Measurements from ENCODE around the gene TMEM119.

TMEM119 gene

GRCh38 chr12:108641446-108642268 lies 43.8 kb upstream of the TMEM119 start:
- Histone ChIP-seq H3K27me3 (replicated peaks; ENCODE audit: control insufficient read depth, insufficient read depth, low read length, poor library complexity, severe bottlenecking) (no peaks in the 10 kb centered on the region), H3K27ac (ENCODE audit: insufficient read depth, low read length, poor library complexity, severe bottlenecking) (no peak overlapping the region), H3K4me3 (ENCODE audit: insufficient read depth, low read depth, low read length, poor library complexity, severe bottlenecking) (no peak overlapping the region), H3K36me3 (ENCODE audit: control insufficient read depth, insufficient read depth, low read length) (no peaks in the 10 kb centered on the region), H3K4me1 (ENCODE audit: control insufficient read depth, insufficient read depth, low read length, poor library complexity, severe bottlenecking) (peaks cover 12% of the 10 kb centered on the region), H3K9me3 (ENCODE audit: control insufficient read depth, low read length) (no peaks in the 10 kb centered on the region)
- DNase-seq = no peak

- no peak for DNase-seq
- Histone ChIP-seq H3K4me1 (ENCODE audit: control insufficient read depth, insufficient read depth, low read length, poor library complexity, severe bottlenecking) (peaks cover 11% of the 10 kb centered on the region), H3K4me3 (ENCODE audit: insufficient read depth, low read depth, low read length, poor library complexity, severe bottlenecking) (no peak overlapping the region), H3K27me3 (replicated peaks; ENCODE audit: control insufficient read depth, insufficient read depth, low read length, poor library complexity, severe bottlenecking) (no peaks in the 10 kb centered on the region), H3K27ac (ENCODE audit: insufficient read depth, low read length, poor library complexity, severe bottlenecking) (no peak overlapping the region), H3K9me3 (ENCODE audit: control insufficient read depth, low read length) (no peaks in the 10 kb centered on the region), H3K36me3 (ENCODE audit: control insufficient read depth, insufficient read depth, low read length) (no peaks in the 10 kb centered on the region)
Observed at GRCh38 chr12:108640802-108641445, 43.0 kb upstream of the TMEM119 start.

GRCh38 chr12:108638997-108639822 lies 41.3 kb upstream of the TMEM119 start:
- no peaks in the 10 kb centered on the region for H3K27me3 ChIP-seq (replicated peaks; ENCODE audit: control insufficient read depth, insufficient read depth, low read length, poor library complexity, severe bottlenecking)
- H3K4me3 ChIP-seq (ENCODE audit: insufficient read depth, low read depth, low read length, poor library complexity, severe bottlenecking) = no peak overlapping the region
- no peak for DNase-seq
- H3K9me3 ChIP-seq (ENCODE audit: control insufficient read depth, low read length) = no peaks in the 10 kb centered on the region
- peaks cover 21% of the 10 kb centered on the region for H3K4me1 ChIP-seq (ENCODE audit: control insufficient read depth, insufficient read depth, low read length, poor library complexity, severe bottlenecking)
- no peak overlapping the region for H3K27ac ChIP-seq (ENCODE audit: insufficient read depth, low read length, poor library complexity, severe bottlenecking)
- H3K36me3 ChIP-seq (ENCODE audit: control insufficient read depth, insufficient read depth, low read length) = no peaks in the 10 kb centered on the region

- H3K27me3 ChIP-seq (replicated peaks; ENCODE audit: control insufficient read depth, insufficient read depth, low read length, poor library complexity, severe bottlenecking) = no peaks in the 10 kb centered on the region
- DNase-seq = no peak
- no peaks in the 10 kb centered on the region for H3K36me3 ChIP-seq (ENCODE audit: control insufficient read depth, insufficient read depth, low read length)
- no peak overlapping the region for H3K4me3 ChIP-seq (ENCODE audit: insufficient read depth, low read depth, low read length, poor library complexity, severe bottlenecking)
- H3K9me3 ChIP-seq (ENCODE audit: control insufficient read depth, low read length) = no peaks in the 10 kb centered on the region
- peaks cover 29% of the 10 kb centered on the region for H3K4me1 ChIP-seq (ENCODE audit: control insufficient read depth, insufficient read depth, low read length, poor library complexity, severe bottlenecking)
- no peak overlapping the region for H3K27ac ChIP-seq (ENCODE audit: insufficient read depth, low read length, poor library complexity, severe bottlenecking)
Observed at GRCh38 chr12:108638141-108638827, 40.4 kb upstream of the TMEM119 start.

GRCh38 chr12:108637222-108637971 lies 39.5 kb upstream of the TMEM119 start:
- DNase-seq = no peak

GRCh38 chr12:108635997-108636808 lies 38.3 kb upstream of the TMEM119 start:
- H3K27ac ChIP-seq (ENCODE audit: insufficient read depth, low read length, poor library complexity, severe bottlenecking) = peak overlapping the region; percentile 95
- no peaks in the 10 kb centered on the region for H3K27me3 ChIP-seq (replicated peaks; ENCODE audit: control insufficient read depth, insufficient read depth, low read length, poor library complexity, severe bottlenecking)
- no peaks in the 10 kb centered on the region for H3K36me3 ChIP-seq (ENCODE audit: control insufficient read depth, insufficient read depth, low read length)
- H3K4me3 ChIP-seq (ENCODE audit: insufficient read depth, low read depth, low read length, poor library complexity, severe bottlenecking) = no peak overlapping the region
- no peaks in the 10 kb centered on the region for H3K9me3 ChIP-seq (ENCODE audit: control insufficient read depth, low read length)
- peaks cover 33% of the 10 kb centered on the region for H3K4me1 ChIP-seq (ENCODE audit: control insufficient read depth, insufficient read depth, low read length, poor library complexity, severe bottlenecking)
- no peak for DNase-seq

More at GRCh38 chr12:108637222-108637971, 39.5 kb upstream of the TMEM119 start:
- H3K4me3 ChIP-seq (ENCODE audit: insufficient read depth, low read depth, low read length, poor library complexity, severe bottlenecking) = no peak overlapping the region
- no peaks in the 10 kb centered on the region for H3K27me3 ChIP-seq (replicated peaks; ENCODE audit: control insufficient read depth, insufficient read depth, low read length, poor library complexity, severe bottlenecking)
- H3K9me3 ChIP-seq (ENCODE audit: control insufficient read depth, low read length) = no peaks in the 10 kb centered on the region
- no peak overlapping the region for H3K27ac ChIP-seq (ENCODE audit: insufficient read depth, low read length, poor library complexity, severe bottlenecking)
- H3K36me3 ChIP-seq (ENCODE audit: control insufficient read depth, insufficient read depth, low read length) = no peaks in the 10 kb centered on the region
- peaks cover 29% of the 10 kb centered on the region for H3K4me1 ChIP-seq (ENCODE audit: control insufficient read depth, insufficient read depth, low read length, poor library complexity, severe bottlenecking)

GRCh38 chr12:108635201-108635996 lies 37.5 kb upstream of the TMEM119 start:
- Histone ChIP-seq H3K27me3 (replicated peaks; ENCODE audit: control insufficient read depth, insufficient read depth, low read length, poor library complexity, severe bottlenecking) (no peaks in the 10 kb centered on the region), H3K27ac (ENCODE audit: insufficient read depth, low read length, poor library complexity, severe bottlenecking) (peak overlapping the region; percentile 95), H3K4me3 (ENCODE audit: insufficient read depth, low read depth, low read length, poor library complexity, severe bottlenecking) (peak overlapping the region; percentile 27), H3K4me1 (ENCODE audit: control insufficient read depth, insufficient read depth, low read length, poor library complexity, severe bottlenecking) (peaks cover 40% of the 10 kb centered on the region), H3K9me3 (ENCODE audit: control insufficient read depth, low read length) (no peaks in the 10 kb centered on the region), H3K36me3 (ENCODE audit: control insufficient read depth, insufficient read depth, low read length) (no peaks in the 10 kb centered on the region)
- DNase-seq = peak in 2 of 3 donors; percentile 17 to 36

GRCh38 chr12:108634341-108634751 lies 36.5 kb upstream of the TMEM119 start:
- no peaks in the 10 kb centered on the region for H3K9me3 ChIP-seq (ENCODE audit: control insufficient read depth, low read length)
- peaks cover 49% of the 10 kb centered on the region for H3K4me1 ChIP-seq (ENCODE audit: control insufficient read depth, insufficient read depth, low read length, poor library complexity, severe bottlenecking)
- peak overlapping the region; percentile 95 for H3K27ac ChIP-seq (ENCODE audit: insufficient read depth, low read length, poor library complexity, severe bottlenecking)
- no peaks in the 10 kb centered on the region for H3K27me3 ChIP-seq (replicated peaks; ENCODE audit: control insufficient read depth, insufficient read depth, low read length, poor library complexity, severe bottlenecking)
- peak; percentile 25 to 28 (median 27) for DNase-seq
- no peaks in the 10 kb centered on the region for H3K36me3 ChIP-seq (ENCODE audit: control insufficient read depth, insufficient read depth, low read length)
- peak overlapping the region; percentile 84 for H3K4me3 ChIP-seq (ENCODE audit: insufficient read depth, low read depth, low read length, poor library complexity, severe bottlenecking)

Data from effector memory CD4-positive, alpha-beta T cell (primary cell).